GM18508 (cell line): ENCODE data around the gene HAPSTR1.

Experiments
- ATAC-seq: cut with Tn5 transposase; IDR thresholded peaks from one replicate; pipeline ENCODE4 v1.9.1; 2021; ENCODE audit warnings: moderate number of reproducible peaks; ENCODE audit not compliant: insufficient read depth, unreplicated experiment

HAPSTR1 gene

DNA sequence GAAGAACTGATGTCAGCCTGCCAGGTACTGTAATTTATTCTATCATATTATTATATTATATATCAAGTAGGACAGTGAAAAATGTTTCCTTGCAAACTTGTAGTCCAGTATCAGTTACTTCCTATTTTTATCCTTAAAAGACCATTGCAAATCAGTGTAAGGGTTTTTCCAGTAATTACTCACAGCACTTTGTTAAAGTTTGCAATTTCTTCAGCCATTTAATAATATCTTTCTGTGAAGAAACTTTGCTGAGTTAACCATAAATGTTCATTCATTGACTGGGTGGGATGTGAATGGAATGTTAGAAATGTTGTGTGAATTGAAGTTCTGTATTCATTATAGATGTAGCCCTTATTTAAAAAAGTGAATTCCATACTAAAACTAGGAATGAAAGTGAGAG is 26.7 kb downstream of the HAPSTR1 start:
- no peak for ATAC-seq

DNA sequence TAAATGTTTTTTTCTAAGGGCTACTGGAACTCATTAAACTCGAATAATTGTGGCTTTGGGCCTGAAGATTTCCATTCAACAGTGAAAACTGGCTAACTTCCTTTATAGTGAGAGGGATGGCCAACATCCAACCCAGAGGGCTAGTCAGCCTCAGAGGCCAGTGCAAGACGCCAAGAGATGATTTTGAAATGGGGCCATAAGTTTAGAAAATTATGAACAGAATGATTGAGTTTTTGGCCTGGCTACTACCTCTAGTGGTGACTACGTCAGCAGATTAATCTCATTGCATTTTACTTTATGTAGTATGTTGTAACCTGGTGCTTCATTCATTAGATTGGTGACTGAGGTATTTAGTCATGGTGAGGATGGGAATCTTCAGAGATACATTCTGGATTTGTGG is 28.4 kb downstream of the HAPSTR1 start:
- ATAC-seq, result no peak

GRCh38 chr16:9122342-9122741 is 30.9 kb downstream of the HAPSTR1 start:
- no peak for ATAC-seq

- ATAC-seq, result no peak
Measured at GRCh38 chr16:9122969-9123368, 31.5 kb downstream of the HAPSTR1 start.

- no peak for ATAC-seq
Measured at GRCh38 chr16:9123401-9123800, 32.0 kb downstream of the HAPSTR1 start.

- ATAC-seq, result no peak
Measured at GRCh38 chr16:9123871-9124270, 32.4 kb downstream of the HAPSTR1 start.

- ATAC-seq, result no peak
Measured at GRCh38 chr16:9124444-9124843, 33.0 kb downstream of the HAPSTR1 start.

- no peak for ATAC-seq
Measured at GRCh38 chr16:9124908-9125584, 33.6 kb downstream of the HAPSTR1 start.

- ATAC-seq, result no peak
Measured at GRCh38 chr16:9125658-9126505, 34.4 kb downstream of the HAPSTR1 start.

- no peak for ATAC-seq
Measured at GRCh38 chr16:9126609-9127008, 35.2 kb downstream of the HAPSTR1 start.

GRCh38 chr16:9128346-9129342 is 37.2 kb downstream of the HAPSTR1 start:
- no peak for ATAC-seq

DNA sequence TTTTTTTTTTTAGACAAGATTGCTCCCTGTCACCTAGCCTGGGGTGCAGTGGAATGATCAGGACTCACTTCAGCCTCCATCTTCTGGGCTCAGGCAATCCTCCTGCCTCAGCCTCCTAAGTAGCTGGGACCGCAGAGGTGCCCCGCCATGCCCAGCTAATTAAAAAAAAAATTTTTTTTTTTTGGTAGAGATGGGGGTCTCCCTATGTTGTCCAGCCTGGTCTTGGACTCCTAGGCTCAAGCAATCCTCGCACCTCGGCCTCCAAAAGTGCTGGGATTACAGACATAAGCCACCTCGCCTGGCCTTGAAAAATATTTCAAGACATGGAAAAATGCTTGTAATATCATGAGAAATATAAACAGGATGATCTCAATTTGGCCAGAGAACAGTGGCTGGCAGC is 42.9 kb downstream of the HAPSTR1 start:
- ATAC-seq, result no peak

DNA sequence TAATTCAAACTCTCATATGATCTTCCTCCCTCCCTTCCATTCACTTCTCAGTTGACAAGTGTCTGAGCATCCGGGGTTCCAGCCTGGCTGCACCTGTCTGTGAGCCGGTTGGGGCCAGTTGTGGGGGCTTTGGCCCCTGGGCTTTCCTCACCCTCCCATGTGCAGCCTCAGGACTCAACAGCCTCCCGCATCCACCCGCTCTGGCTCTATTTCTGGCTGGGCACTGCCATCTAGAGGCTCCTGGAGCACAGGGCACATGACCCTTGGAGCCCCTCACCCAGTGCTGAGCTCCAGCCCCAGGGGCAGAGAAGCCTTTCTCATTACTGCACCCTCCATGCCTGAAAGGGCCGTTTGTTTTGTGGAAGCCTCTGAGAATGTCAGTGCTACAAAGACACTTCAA is 43.3 kb downstream of the HAPSTR1 start:
- no peak for ATAC-seq

DNA sequence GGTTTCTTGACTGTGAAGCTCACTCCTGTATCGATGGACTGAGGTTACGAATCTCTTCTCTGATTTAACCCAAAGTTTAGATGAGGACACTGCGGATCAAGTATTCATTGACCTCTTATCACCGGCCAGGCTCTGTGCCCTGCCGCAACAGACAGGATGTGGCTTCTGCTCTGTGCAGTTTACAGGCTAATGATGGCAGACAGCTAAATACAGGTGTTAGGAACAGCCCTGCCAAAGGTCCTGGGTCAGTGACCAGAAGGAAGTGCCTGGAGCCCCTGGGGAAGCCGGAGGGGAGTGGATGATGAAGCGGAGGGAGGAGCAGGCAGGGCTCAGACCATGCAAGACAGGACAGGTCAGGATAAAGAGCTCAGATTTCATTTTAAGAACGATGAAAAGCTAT is 44.4 kb downstream of the HAPSTR1 start:
- peak; percentile 58 for ATAC-seq

GRCh38 chr16:9136596-9136995 is 45.2 kb downstream of the HAPSTR1 start:
- ATAC-seq, result no peak

GRCh38 chr16:9138021-9138680 is 46.7 kb downstream of the HAPSTR1 start:
- ATAC-seq, result no peak

GRCh38 chr16:9138731-9139501 is 47.5 kb downstream of the HAPSTR1 start:
- no peak for ATAC-seq

DNA sequence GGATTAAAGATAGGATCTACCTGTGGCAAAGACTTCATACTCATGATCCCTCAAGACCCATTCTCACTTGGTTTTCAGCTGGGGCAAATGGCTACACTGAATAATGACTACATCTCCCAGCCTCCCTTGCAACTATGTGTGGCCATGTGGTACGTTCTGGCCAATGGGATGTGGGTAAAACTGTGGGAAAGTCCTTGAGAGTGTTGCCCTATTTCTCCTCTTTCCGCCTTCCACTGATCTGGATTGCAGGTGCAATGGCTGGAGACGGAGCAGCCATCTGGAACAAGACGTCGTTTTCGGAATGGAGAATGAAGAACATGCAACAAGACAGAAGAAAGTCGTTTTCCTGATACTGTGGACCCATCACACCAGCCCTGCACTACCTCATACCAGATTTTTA is 48.5 kb downstream of the HAPSTR1 start:
- ATAC-seq, result no peak
